Keratinocyte (primary cell): ENCODE results near the gene S100PBP.

Source experiments
- CTCF ChIP-seq, 3 experiments: IDR thresholded peaks in 1 of 3; conservative IDR thresholded peaks in 1 of 3; optimal IDR thresholded peaks in 1 of 3; 2 replicates in 2 of 3; 3 replicates in 1 of 3; pipeline versions ENCODE3 to v1.5.1; 2011; ENCODE audit warnings: low read length in 3 of 3, mild to moderate bottlenecking in 3 of 3, moderate library complexity in 2 of 3, control low read depth in 1 of 3, inconsistent platforms in 1 of 3; ENCODE audit not compliant: insufficient read depth in 2 of 3; ENCODE audit errors: extremely low read depth in 1 of 3
- EZH2 ChIP-seq: IDR thresholded peaks from one replicate; pipeline ENCODE4 v1.6.1; 2012; ENCODE audit warnings: inconsistent platforms, mild to moderate bottlenecking, low read length, moderate library complexity

- TF ChIP-seq CTCF (optimal IDR thresholded peaks at IDR 0.05 in 1 of 3, IDR thresholded peaks at IDR 0.05 in 1 of 3, conservative IDR thresholded peaks at IDR 0.05 in 1 of 3; ENCODE audit: extremely low read depth in 1 of 3, insufficient read depth in 2 of 3, low read length in 3 of 3) (no peak), EZH2 (no peak)
Measured at GRCh38 chr1:32883338-32884031, 66.0 kb downstream of the S100PBP start.
